GM19239 (cell line): ENCODE results near the gene BTBD16.

ENCODE experiments used
- DNase-seq: peaks from one replicate; pipeline ENCODE4 v3.0.0; 2011; ENCODE audit warnings: low spot score; ENCODE audit not compliant: insufficient read length
- FAIRE-seq: peaks from 2 replicates; lab custom pipeline; 2011; peaks lifted over from hg19 to GRCh38; lab: Jason Lieb, UNC

BTBD16 gene

GRCh38 chr10:122271076-122271475 is at the start of gene BTBD16:
TSS of gene BTBD16 (plus strand) at chr10:122271296. CDS start at chr10:122275082, 3,786 bp downstream.
- no peak for FAIRE-seq
- DNase-seq, result no peak

GRCh38 chr10:122221958-122222357 is 49.1 kb upstream of the BTBD16 start:
- FAIRE-seq (no peak), DNase-seq (no peak)

GRCh38 chr10:122222638-122223037 is 48.5 kb upstream of the BTBD16 start:
- DNase-seq (no peak), FAIRE-seq (no peak)

- no peak for FAIRE-seq
Observed at GRCh38 chr10:122224159-122224558, 46.9 kb upstream of the BTBD16 start.

GRCh38 chr10:122225330-122225729 is 45.8 kb upstream of the BTBD16 start:
- DNase-seq, result no peak
- FAIRE-seq, result no peak

More at GRCh38 chr10:122224159-122224558, 46.9 kb upstream of the BTBD16 start:
- no peak for DNase-seq

- no peak for DNase-seq
- FAIRE-seq, result no peak
Observed at GRCh38 chr10:122227754-122228153, 43.3 kb upstream of the BTBD16 start.

DNA sequence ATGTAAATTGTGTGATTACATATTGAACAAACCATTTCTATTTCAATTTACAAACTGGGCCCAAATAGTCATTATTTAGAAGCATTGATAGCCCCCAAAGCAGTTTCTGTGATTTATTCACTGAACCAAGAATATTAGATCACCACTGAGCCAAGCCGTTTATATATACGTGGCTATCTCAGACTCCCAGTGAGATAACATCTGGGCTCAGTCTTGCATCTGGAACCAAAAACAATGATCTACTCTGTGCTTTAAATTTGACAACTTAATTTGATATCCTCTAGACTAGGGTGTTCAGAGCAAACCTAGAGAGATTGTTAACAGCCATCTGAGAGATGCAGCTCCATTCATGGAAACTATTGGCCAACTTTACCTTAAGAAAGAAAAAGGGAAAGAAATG is 41.4 kb upstream of the BTBD16 start:
- FAIRE-seq (no peak), DNase-seq (no peak)

DNA sequence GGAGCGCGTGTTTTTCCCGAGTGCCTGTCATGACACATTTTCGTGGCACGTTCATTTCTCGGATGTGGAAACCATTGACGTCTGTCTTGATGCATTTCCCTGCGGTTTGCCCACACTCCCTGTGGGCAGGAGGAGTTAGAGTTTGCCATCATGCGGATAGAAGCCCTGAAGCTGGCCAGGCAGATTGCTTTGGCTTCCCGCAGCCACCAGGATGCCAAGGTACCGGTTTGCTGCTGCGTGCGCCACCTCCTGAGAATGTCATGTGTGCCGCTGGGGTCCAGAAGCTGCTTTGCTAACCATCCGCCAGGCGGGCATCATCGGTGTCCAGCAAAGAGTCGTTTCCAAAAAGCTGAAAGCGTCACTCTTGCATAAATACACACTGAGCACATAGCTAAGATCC is 40.9 kb upstream of the BTBD16 start:
- no peak for FAIRE-seq

DNA sequence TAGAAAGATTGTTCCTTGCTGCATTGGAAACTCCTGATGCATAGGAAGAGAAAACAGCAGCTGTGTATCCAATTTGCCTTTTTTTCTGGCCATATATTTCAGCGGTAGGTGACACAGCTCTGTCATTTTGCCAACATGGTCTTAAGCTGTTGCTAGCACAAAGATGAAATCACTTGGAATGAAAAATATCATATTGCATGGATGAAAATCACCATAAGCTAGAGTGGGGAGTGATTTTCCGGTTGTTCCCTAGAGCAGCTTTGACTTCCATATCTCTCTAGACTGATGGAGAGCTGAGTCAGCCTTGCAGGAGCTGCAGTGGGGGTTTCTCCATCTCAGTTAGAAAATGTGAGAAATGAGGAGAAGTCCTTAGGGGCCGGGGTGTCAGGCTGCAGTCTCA is 38.3 kb upstream of the BTBD16 start:
- DNase-seq (no peak), FAIRE-seq (no peak)

More for the DNA sequence above, 40.9 kb upstream of the BTBD16 start:
- DNase-seq, result no peak

DNA sequence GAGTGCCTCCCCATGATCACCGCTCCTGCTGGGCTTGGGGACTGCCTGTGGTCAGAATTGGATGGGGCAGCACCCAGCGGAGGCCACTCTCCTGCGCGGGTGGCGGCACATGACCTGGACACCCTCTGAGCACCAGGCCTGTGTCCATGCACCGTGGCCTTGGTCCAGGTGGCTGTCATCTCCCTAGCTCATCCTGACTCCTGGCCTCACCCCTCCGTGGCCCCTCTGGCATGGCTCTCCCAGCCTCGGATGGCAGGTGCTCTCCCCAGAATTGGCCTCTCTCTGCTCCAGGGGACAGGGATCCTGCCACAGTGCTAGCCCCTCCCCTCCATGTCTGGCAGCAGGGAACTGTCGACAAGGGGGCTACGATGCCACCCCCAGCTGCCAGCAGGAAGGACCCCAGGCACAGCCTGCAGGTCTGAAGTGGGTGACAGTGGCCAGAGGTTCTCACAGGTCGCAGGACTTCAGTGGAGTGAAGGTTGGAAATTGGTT is 37.2 kb upstream of the BTBD16 start:
- DNase-seq, result no peak
- no peak for FAIRE-seq

GRCh38 chr10:122234416-122234815 is 36.7 kb upstream of the BTBD16 start:
- no peak for FAIRE-seq
- DNase-seq, result no peak

GRCh38 chr10:122236690-122237306 is 34.3 kb upstream of the BTBD16 start:
- DNase-seq, result no peak
- FAIRE-seq, result no peak

- FAIRE-seq, result no peak
- DNase-seq, result no peak
Observed at GRCh38 chr10:122237331-122237990, 33.6 kb upstream of the BTBD16 start.

- no peak for DNase-seq
- FAIRE-seq, result no peak
Observed at GRCh38 chr10:122239578-122240257, 31.4 kb upstream of the BTBD16 start.

GRCh38 chr10:122240401-122240800 is 30.7 kb upstream of the BTBD16 start:
- FAIRE-seq, result no peak
- no peak for DNase-seq

DNA sequence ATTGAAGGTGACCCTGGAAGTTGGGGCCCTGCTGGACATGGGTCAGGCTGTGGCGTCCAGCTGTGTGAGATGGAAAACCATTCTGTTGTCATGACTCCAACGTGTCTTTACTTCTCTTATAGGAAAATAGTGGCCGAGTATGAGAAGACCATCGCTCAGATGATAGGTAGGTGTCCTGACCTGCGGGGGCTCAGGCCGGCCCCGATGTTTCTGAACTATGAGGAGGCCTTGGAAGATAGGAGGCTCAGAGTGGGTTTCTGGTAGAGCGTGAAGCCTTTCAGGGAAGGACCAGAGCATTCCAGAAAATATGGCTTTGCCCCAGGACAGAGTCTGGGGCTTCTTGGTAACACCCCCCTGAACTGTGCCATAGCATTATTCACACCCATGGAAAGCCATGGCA is 29.3 kb upstream of the BTBD16 start:
- FAIRE-seq (no peak), DNase-seq (no peak)

- FAIRE-seq, result no peak
- no peak for DNase-seq
Observed at GRCh38 chr10:122243550-122243949, 27.5 kb upstream of the BTBD16 start.

GRCh38 chr10:122244001-122244975 is 26.8 kb upstream of the BTBD16 start:
- DNase-seq (no peak), FAIRE-seq (no peak)

DNA sequence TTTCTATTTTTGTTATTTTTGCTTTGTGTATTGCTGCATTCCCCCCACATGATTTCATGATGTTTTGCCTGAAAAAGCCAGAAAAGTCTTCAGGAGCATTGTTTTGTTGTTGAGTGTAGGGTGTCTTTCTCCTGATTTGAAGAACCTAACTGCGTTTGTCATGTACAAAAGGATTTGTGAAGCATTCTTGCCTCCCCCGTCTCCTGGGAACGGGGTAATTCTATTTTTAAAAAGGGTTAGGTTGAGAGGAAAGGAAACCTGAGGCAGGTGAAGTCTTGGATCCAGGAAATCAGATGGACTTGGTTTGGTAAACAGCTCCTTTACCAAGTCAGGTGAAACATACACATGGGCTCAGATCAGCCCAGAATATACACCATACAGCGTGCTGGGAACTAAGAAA is 26.0 kb upstream of the BTBD16 start:
- FAIRE-seq (no peak), DNase-seq (no peak)

GRCh38 chr10:122245897-122246296 is 25.2 kb upstream of the BTBD16 start:
- no peak for DNase-seq
- no peak for FAIRE-seq
